ENCODE measurements around the gene RAPGEF4. TPM values are rescaled to one million over a fixed set of nuclear protein-coding genes. Genes with fewer than 3 reads are reported as not detected.

The RAPGEF4 gene
- total RNA-seq, 4 donors from 2014 or later, result 2.8 to 73.4 (median 6.9) TPM

- TF ChIP-seq, protein P1, sequence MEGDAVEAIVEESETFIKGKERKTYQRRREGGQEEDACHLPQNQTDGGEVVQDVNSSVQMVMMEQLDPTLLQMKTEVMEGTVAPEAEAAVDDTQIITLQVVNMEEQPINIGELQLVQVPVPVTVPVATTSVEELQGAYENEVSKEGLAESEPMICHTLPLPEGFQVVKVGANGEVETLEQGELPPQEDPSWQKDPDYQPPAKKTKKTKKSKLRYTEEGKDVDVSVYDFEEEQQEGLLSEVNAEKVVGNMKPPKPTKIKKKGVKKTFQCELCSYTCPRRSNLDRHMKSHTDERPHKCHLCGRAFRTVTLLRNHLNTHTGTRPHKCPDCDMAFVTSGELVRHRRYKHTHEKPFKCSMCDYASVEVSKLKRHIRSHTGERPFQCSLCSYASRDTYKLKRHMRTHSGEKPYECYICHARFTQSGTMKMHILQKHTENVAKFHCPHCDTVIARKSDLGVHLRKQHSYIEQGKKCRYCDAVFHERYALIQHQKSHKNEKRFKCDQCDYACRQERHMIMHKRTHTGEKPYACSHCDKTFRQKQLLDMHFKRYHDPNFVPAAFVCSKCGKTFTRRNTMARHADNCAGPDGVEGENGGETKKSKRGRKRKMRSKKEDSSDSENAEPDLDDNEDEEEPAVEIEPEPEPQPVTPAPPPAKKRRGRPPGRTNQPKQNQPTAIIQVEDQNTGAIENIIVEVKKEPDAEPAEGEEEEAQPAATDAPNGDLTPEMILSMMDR (IDR thresholded peaks at IDR 0.05), result no peak
- TF ChIP-seq POLR2A (IDR thresholded peaks at IDR 0.05), result no peak
- no peak for DNase-seq
- no peaks in the 10 kb centered on the region for H3K9me3 ChIP-seq
- no peaks in the 10 kb centered on the region for H3K27me3 ChIP-seq
- H3K4me3 ChIP-seq, result no peak overlapping the region
- no peaks in the 10 kb centered on the region for H3K36me3 ChIP-seq
- no peaks in the 10 kb centered on the region for H3K4me1 ChIP-seq
- no peak overlapping the region for H3K27ac ChIP-seq
Observed at GRCh38 chr2:172978063-172978383, 242.4 kb downstream of the RAPGEF4 start.

DNA sequence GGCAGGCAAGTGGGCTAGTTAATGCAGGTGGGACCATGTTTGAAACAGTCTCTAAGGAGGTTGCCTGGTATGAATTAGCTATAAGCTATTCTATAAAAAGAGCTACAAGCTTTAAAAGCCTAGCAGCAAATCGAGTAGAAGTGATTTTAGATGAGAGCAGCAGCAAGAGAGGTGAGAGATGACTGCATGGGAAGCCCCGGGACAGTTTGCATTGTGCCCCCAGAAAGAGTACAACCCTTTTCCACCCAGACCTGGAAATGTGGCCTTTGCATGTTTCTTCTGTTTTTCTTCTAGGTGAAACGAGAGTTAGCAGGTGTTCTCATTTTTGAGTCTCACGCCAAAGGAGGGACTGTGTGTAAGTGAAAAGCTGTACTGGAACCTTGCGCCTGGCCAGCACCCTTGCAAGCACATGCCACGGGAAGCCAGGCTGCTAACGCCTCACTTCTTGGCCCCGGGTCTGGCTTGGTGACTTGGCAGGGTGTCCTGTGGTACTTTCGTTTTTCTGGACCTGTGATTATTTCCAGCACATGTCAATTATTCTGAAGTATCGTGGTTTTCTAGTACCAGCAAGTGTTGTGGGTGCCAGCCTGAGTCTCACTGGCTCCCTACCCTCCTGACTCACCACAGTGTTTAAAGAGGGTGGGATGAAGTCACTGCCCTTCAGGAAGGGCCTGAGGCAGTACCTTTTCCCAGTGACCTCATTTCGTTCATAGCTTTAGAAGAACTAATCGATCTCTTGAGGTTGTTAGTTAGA, 249.7 kb downstream of the RAPGEF4 start:
- Histone ChIP-seq H3K4me3 (no peak overlapping the region), H3K9me3 (no peaks in the 10 kb centered on the region), H3K27me3 (no peaks in the 10 kb centered on the region), H3K36me3 (no peaks in the 10 kb centered on the region), H3K4me1 (no peaks in the 10 kb centered on the region), H3K27ac (no peak overlapping the region)
- no peak for TF ChIP-seq POLR2A (IDR thresholded peaks at IDR 0.05)
- TF ChIP-seq, protein P1 (IDR thresholded peaks at IDR 0.05), result no peak
- DNase-seq, result no peak

DNA sequence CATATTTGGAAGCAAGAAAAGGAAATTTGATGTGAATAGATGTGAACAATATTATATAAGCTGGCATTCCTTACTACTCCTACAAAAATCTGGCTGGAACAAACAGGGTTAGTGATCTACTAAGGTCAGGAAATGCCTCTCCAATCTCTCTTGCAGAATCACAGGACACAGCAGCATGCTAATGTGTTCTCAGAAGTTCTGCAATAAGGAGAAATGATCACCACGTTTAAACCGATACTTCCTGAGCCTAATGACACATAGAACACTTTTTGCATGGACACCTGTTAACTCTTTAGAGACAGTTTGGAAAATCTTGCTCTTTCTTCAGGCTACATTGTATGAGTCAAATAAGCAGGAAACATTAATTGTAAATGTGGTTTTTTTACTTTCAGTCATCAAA, 250.4 kb downstream of the RAPGEF4 start:
- TF ChIP-seq, protein P1 (IDR thresholded peaks at IDR 0.05), result no peak
- TF ChIP-seq POLR2A (IDR thresholded peaks at IDR 0.05), result no peak
- Histone ChIP-seq H3K36me3 (no peaks in the 10 kb centered on the region), H3K27ac (no peak overlapping the region), H3K4me3 (no peak overlapping the region), H3K4me1 (no peaks in the 10 kb centered on the region), H3K9me3 (no peaks in the 10 kb centered on the region), H3K27me3 (no peaks in the 10 kb centered on the region)
- no peak for DNase-seq

DNA sequence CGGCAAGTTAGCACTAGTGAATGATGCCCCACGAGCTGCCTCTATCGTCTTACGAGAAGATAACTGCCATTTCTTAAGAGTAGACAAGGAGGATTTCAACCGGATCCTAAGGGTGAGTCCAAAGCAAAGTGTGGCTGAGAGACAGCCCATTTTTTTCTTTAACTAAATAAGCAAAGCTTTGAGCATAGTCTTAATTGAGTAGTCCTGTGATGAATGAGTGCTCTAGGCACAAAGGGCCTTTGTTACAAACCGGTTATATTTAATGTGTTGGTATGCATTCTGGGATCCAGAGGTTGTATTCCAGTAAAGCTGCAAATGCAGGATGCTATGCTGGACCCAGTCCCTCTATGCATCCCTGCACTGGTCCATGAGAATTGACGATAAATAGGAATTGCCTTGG, 253.1 kb downstream of the RAPGEF4 start:
- Histone ChIP-seq H3K27ac (no peak overlapping the region), H3K9me3 (no peaks in the 10 kb centered on the region), H3K4me3 (no peak overlapping the region), H3K36me3 (no peaks in the 10 kb centered on the region), H3K4me1 (no peaks in the 10 kb centered on the region), H3K27me3 (no peaks in the 10 kb centered on the region)
- TF ChIP-seq, protein P1 (IDR thresholded peaks at IDR 0.05), result no peak
- TF ChIP-seq POLR2A (IDR thresholded peaks at IDR 0.05), result no peak
- DNase-seq, result no peak

DNA sequence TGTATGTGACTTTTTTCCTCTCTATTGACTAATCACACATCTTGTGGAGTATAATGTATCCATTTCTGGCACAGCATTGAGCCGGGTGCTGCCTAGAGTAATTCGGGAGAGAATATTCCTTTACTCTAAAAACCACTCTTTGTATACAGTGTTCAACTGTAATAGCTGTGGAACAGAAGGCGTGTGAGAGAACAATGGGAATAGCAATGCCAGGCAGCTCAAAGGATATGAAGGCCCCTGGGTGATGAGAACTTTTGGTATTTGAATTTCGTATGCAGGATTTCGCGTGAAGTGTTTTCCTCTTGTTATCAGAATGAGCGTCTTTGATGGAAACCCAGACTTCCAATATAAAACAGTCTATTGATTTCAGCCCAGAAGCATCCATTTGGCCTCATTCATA, 255.4 kb downstream of the RAPGEF4 start:
- H3K27me3 ChIP-seq, result no peaks in the 10 kb centered on the region
- no peak overlapping the region for H3K4me3 ChIP-seq
- H3K36me3 ChIP-seq, result no peaks in the 10 kb centered on the region
- no peaks in the 10 kb centered on the region for H3K9me3 ChIP-seq
- TF ChIP-seq, protein P1 (IDR thresholded peaks at IDR 0.05), result no peak
- no peak for TF ChIP-seq POLR2A (IDR thresholded peaks at IDR 0.05)
- no peak overlapping the region for H3K27ac ChIP-seq
- H3K4me1 ChIP-seq, result no peaks in the 10 kb centered on the region
- DNase-seq, result no peak

GRCh38 chr2:172993139-172993538, 257.5 kb downstream of the RAPGEF4 start:
- H3K4me3 ChIP-seq, result no peak overlapping the region

More at GRCh38 chr2:172993139-172993538, 257.5 kb downstream of the RAPGEF4 start:
- H3K4me1 ChIP-seq, result no peaks in the 10 kb centered on the region
- H3K36me3 ChIP-seq, result no peaks in the 10 kb centered on the region
- no peak for DNase-seq
- H3K9me3 ChIP-seq, result no peaks in the 10 kb centered on the region
- H3K27ac ChIP-seq, result no peak overlapping the region
- no peaks in the 10 kb centered on the region for H3K27me3 ChIP-seq
- TF ChIP-seq POLR2A (IDR thresholded peaks at IDR 0.05), result no peak
- TF ChIP-seq, protein P1 (IDR thresholded peaks at IDR 0.05), result no peak

Data from Peyer's patch (tissue), 4 donors.